Fibroblast of skin of scalp (primary cell): Measurements from ENCODE around the gene PPIF.

Experiments used
- DNase-seq: peaks from one replicate; pipeline ENCODE4 v3.0.0-alpha.2; 2013

PPIF gene

DNA sequence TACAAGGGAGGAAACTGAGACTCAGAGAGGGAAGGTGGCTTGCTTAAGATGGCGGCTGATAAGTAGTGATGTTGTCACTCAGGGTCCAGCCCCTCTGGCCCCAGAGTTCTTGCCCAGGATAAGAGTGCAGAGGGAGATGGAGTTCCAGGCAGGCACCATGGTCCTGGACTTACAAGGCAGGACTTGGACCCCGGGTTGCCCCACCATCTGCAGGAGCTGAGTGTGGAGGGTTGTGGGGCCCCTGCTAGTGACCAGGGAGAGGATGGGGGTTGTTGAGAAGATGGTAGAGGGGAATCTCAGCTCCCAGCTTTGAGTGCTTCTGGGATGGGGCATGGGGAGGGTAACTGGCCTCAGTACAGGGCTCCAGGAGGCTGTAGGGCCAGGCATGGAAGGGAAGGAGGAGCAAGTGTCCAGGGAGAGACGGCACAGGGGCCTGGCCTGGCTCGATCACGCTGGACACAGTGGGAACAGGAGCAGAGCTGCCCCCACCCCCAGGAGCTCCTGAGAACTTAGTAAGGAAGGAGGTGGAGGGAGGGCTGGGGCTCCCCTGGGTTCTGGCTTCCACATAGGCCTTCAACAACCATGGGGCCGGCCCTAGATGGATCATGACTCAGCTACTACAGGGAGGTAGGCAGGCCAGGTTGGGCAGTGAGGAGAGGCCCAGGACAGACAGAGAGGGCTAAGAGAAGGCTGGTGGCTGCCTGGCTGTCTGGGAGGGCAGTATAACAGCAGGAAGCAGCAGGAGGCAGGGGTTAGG is 28.2 kb downstream of the PPIF start:
- DNase-seq: peak; percentile 80

DNA sequence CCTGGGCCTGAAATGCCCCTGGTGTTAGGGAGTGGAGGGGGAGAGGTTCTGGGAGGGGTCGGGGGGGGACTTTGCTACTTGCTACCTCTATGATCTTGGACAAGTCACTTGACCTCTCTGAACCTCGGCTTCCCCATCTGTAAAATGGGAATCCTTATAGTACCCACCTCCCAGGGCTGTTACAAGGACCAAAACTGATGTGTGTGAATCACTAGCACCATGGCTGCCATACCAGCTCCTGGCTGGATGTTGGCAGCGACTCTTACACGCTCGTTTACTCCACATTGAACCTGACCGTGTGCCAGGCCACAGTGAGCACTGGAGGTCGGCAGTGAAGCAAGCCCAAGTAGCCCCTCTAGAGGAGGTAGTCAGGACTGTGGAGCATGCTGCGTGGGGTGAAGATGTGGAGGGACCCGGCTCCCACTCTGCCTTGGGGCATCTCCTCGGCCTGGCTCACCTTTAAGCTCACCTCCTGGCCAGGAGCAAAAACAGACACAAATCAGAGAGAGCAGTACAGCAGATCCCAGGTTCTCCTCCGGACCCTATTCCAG is 28.9 kb downstream of the PPIF start:
- DNase-seq: no peak

DNA sequence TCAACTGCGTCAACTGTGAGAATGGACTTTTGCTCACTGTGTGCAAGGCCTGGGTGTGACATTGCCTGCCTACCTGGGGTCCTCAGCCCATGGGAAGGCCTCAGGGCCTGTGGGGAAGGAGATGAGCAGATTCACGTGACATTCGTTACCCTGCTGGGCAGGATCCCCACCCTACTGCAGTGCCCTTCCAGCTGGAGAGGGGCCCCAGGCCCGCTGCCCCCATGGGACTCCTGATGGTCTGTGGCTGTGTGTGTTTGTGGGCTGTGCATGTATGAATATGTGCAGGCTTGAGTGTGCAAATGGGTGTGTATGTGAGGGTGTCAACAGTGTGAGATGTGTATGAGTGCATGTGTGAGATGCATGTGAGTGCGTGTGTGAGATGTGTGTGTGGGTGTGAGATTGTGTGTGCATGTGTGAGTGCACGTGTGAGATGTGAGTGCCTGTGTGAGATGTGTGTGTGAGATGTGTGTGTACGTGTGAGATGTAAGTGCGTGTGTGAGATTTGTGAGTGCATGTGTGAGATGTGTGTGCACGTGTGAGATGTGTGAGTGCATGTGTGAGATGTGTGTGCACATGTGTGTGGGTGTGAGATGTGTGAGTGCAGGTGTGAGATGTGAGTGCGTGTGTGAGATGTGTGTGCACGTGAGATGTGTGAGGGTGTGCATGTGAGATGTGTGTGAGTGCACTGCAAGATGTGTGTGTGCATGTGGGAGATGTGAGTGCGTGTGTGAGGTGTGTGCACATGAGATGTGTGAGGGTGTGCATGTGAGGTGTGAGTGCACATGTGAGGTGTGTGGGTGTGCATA is 29.7 kb downstream of the PPIF start:
- DNase-seq: no peak

DNA sequence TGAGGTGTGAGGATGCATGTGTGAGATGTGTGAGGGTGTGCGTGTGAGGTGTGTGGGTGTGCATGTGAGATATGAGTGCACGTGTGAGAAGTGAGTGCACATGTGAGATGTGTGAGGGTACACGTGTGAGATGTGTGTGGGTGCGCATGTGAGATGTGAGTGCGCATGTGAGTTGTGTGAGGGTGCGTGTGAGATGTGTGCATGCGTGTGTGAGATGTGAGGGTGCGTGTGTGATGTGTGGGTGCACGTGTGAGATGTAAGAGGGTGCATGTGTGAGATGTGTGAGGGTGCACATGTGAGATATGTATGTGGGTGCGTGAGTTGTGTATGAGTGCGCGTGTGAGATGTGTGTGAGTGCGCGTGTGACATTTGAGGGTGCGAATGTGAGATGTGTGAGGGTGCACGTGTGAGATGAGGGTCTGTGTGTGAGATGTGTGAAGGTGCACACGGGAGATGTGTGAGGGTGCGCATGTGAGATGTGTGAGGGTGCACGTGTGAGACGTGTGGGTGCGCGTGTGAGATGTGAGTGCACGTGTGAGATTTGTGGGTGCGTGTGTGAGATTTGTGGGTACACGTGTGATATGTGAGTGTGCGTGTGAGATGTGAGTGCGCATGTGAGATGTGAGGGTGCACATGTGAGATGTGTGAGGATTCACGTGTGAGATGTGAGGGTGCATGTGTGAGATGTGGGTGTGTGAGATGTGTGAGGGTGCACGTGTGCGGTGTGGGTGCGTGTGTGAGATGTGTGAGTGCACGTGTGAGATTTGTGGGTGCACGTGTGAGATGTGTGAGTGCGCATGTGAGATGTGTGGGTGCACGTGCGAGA is 30.5 kb downstream of the PPIF start:
- no peak for DNase-seq

DNA sequence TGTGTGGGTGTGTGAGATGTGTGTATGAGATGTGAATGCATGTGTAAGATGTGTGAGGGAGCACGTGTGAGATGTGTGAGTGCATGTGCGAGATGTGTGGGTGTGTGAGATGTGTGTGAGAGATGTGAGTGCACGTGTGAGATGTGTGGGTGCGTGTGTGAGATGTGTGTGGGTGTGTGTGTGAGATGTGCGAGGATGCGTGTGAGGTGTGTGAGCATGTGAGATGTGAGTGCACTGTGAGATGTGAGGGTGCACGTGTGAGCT is 31.0 kb downstream of the PPIF start:
- no peak for DNase-seq

DNA sequence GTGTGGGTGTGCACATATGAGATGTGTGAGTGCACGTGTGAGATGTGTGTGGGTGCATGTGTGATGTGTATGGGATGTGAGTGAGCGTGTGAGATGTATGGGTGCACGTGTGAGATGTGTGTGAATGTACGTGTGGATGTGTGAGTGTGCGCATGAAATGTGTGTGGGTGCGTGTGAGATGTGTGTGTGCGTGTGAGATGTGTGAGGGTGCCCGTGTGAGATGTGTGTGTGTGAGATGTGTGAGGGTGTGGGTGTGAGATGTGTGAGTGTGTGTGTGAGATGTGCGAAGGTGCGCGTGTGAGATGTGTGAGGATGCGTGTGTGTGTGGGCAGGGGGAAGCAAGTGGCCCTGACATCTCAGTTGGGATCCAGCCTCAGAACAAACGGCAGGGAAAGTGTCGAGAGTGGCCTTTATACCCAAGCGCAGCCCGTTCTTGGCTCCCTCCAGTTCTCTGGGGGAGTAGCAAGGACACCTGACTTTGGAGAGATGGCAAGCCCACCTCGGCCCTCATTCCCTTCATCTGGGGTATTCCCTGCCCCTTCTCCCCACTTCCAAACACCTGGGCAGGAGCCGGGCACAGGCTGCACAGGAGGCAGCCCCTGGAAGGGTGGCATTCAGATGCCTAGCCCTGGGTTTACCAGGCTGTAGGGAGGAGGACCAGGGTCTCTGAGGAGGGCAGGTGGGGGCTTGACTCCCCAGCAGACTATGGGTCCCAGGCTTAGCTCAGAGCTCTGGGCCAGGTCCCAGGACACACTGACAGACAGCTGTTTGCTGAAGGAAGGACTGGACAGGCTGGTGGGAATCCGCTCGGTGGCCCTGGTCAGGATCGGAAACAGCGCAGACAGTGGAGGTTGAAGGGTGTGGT is 31.6 kb downstream of the PPIF start:
- no peak for DNase-seq

DNA sequence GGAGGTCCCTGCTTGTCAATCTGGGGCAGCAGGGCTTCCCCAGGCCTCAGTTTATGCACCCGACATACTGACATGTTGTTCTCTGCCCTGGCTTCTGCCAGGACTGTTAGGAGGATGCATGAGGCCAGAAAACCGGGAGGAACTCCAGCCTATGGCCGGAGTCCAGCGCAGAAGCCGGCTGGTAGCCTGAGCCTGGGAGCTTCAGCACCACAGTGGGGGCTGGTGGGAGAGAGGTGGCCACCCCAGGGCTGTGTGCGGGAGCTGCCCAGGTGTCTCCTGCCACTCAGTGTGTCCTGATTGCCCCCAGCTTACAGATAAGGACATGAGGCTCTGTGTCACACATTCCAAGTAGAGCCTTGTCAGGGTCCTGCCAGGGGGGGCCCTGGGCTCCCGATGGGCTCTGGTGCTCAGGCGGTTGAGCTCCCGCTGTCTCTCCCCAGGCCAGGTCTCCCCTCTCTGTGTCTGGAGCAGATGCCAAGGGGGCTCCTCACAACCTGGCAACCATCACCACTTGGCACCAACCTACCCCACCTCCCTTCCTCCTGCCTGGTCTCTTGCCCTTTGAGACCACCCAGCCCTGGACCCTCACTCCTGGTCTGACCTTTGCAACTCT is 32.3 kb downstream of the PPIF start:
- no peak for DNase-seq

DNA sequence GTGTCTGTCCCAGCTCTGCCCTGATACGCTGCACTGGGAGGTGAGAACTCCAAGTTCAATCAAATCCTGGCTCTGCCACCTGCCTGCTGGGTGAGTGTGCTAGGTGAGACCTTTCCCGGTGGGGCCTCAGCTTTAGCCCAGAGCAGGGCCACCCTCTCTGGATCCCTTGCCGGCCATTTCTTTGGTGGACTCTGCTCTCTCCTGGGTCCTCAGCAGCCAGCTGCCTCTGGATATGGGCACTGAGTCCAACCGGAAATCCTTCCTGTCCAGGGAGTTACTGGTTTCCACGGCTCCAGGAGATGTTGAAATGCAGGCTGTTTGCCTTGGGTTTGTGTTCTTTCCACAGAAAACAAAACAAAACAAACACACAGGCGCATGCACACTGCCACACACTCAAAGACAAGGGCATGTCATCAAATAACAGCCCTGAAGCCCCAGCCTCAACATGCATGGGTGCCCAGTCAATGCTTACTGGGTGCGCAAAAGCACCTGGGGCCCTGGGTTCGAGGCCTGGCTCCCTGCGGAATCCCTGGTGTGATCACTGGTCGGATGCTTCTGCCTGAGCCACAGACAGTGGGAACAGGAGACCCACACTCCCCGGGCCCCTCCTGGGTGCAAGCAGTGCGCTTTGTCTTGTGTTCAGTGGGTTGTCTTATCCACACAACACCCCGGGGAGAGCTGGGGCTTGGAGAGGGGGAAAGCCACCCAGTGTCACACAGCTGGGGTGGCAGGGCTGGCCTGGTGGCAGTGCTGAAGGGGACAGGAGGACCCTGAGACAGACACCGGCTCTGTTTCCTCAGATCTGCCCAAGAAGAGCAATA is 33.1 kb downstream of the PPIF start:
- DNase-seq: no peak

DNA sequence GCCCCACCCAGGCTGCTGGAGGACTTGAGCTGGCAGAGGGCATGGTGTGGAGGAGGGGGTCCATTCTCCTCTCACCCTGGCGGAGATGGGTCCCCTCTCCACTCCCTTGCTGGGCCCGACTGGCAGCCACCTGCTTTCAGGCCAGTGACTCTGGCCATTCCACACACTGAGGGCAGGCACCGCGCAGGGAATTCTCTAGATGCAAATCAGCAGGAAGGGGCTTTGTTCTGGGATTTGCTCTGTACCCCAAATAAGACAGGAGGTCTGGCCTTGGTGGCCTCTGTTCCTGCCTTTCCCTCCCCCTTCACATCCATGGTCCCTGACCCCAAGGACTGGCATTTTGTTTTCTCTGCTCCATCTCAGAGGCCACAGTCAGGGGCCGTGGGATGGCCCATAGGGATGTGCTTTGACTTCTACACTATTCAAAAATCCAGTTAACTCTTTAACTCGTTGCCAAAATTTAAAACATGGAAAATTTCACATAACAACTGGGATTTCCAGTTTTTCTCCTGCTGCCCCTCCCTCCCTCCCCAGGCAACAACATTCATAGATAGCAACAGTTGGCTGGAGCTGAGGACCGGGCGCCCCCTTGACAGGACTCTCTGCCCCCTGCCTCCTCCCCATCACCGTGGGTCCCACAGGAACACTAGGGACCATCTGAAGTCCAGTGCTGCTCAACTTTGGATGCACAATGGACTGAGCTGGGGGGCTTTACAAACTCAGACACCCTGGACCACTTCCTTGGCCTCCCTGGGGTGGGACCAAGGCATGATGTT is 33.9 kb downstream of the PPIF start:
- no peak for DNase-seq

DNA sequence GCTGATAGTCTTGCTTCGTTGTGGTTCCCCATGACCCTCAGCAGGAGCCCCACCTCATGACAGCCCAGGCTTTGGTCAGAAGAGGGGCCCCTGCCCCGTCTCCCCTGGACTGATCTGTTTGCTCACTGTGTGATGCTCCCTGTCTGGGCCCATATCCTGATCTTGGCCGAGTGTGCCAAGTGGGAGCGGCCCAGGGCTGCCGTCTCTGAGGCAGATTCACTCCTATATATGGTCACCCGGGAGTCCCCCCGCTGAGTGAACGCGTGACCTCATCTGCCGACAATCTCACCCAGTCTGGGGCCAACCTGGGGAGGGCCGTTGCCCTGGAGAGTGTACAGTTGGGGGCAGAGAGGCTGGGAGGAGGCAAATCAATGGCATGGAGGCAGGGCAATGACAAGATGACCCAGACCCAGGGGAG is 34.5 kb downstream of the PPIF start:
- DNase-seq: peak; percentile 98

DNA sequence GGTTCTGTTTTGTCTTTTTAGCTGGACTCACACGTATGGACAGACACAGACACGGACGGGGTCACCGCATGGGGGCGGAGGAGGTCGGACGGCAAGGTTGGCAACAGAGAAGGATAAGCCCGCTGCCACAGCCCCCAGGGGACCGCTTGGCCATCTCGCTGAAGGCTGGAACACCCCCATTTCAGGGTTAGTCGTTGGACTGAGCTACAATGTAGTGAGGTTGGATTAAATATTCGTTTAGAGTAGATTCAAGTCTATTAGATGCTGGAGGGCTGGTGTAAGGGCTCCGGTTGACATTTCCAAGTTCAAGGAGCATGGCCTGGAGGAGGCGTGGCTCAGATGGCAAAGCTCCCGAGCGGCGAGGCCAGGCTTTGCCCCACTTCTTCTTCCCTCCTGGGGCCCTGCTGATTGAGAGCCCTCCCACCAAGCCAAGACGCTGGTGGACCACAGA is 35.2 kb downstream of the PPIF start:
- DNase-seq: no peak

DNA sequence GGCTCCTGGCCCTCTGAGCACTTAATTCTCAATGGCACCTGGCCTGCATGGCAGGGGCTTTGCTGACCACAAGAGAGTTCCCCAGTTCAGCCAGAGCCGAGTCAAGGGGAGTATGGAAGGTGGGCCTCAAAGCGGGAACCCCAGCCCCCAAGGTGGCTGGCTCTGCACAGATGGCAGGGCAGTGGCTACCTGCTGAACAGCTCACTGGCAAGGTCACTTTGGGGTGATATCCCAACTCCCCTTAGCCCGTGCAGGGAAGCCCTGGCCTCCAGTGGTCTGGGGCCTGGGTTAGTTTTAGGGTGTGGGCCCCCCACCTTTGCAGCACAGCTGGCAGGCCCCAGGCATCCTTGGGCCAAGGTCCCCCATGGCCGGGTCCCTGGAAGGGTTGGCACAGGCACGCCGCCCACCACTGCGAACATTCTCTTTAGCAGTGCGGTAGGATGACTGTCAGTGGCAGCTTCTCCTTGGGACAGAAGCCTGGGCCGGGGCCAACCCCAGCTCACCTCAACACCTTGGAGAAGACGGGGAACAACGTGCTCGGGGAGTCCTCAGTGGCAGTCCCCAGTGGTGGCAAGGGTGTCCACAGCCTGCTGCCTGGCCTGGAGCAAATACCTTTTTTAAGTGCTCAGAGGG is 36.8 kb downstream of the PPIF start:
- DNase-seq: no peak

DNA sequence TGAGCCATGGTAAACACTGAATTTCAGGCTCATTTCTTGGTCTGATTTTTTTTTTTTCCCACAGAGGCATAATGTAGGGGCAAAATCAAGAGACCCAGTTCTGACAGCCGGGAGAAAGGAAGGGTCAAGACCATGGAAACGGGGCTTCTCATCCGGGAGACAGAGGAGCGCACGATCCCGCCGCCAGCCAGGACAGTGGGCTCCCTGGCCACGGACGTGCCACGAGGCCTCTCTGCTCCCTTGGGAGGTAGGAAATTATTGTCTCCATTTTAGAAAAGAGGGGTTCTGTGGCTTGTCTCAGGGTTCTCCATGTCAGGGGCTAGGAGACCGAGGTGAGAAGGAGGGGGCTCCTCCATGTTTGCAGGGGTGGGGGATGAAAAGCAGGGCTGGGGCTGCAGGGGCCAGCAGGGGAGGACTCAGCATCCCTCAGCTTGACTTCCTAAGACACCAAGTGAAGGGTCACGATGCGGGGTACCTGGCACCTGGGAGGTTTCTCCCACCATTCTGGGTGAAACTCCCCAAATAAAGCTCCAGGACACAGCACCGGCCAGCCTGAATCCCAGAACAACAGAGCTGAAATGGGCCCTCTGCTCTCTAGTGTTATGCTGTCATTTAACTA is 37.6 kb downstream of the PPIF start:
- DNase-seq: no peak

DNA sequence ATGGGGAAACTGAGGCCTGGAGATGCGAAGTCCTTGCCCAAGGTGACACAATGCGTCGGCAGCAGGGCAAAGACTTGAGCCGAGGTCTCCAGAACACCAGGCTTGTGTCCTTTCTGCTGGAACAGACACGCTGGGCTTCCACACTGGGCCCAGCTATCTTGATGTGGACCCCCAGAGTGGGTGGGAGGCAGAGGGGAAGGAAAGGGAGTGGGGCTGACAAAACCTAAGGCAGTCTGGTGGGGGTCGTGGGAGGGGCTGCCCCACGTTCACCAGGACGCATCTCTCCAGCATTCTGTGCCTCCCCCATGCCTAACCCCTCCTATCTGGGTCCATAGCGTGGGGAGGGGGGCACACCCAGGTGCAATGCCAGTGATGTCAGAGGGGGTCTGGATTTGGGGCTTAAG is 38.1 kb downstream of the PPIF start:
- no peak for DNase-seq

DNA sequence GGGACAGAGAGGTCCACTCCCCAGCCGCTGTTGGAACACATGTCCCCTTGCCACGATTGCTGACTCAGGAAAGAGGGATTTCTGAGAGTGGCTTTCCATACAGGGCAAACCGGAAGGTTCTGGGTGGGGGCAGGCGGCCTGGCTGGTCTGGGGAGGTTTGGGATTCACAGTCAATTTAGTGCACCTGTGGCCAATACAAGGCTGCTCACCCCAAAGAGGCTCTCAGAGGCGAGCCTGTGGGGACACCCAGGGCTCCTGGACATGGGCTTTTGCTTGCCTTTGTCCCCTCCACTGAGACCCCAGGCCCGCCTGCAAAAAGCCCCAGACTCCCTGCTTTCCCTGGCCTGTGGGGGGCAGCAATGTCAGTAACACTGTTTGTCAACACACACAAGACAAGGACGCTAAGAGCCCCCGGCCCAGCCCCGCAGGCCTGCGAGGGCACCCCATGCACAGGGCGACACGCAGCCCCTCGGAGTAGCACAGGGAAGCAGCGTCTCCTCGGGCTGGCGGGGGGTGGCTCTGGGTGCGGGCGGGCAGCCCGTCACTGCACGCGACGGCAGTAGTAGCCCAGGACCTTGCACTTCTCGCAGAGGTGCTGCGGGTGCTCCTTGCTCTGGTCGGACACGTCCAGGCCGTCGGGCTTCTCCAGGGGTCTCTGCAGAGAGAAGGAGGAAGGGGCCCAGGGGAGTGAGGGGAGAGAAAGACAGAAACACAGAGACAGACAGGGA is 38.7 kb downstream of the PPIF start:
- DNase-seq: no peak

DNA sequence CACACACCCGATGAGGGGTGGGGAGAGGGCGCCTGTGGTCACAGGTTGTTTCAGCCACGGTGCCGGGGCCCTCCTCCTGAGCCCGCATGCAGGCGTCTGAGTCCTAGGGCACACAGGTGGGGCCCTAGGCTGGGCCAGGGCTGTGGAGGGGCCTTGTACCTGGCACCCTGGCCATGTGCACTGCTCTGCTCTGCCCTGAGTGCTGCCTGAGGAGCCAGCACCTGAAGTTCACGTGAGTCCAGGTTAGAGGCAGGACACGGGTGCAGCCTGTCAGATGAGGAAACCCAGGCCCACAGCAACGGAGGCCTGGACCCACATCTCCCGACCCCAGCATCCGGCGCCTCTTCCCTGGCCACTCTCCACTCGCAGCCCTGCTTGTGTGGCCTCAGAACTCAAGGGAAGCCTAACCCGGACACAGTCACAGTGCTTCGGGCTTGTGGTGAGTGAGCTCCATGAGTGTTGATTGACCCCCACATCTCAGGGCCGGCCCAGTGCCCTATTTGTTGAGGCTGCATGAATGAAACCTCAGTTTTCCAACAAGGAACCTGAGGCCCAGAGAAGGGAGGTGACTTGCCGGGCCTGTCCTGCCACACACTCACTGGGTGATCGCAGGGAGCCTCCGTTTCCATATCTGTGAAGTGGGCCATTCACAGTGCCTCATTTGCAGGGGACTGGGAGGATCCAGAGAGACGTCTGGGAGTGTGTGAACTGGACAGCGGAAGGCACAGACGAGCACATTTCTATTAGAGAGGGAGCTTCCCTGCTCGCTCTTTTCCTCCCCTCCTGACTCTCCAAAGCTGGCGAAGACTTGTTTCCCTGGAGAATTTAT is 39.6 kb downstream of the PPIF start:
- no peak for DNase-seq

DNA sequence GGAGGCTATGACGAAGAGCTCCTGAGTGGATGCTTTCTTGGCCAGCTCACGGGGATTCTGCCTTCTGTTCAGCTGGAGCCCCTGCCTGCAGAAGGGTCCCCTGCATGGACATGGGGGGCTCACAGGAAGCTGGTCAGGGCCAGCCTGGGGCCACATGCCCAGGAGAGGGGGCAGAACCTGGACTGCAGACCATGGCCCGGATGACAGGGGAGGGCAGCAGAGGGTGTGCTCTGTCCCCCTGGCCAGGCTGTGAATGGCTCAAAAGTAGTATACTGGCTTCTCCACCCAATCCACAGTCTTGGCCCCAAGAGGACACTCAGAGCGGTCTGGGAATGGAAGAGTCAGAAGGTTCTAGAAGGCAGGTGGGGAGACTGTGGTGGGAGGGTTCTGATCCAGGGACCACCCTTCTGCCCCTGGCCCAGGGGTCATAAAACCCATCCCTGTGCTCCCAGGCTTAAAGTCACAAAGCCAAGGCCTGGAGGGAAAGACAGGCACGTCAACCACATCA is 40.3 kb downstream of the PPIF start:
- no peak for DNase-seq
